OCI-LY1 (cell line): Measurements from ENCODE around the gene NPAT.
A peak's percentile ranks its signal among the peaks of the same experiment; 100 is the strongest.
"Not testable (repeated sequence)": the region's sequence is repeated elsewhere in the genome, so short reads cannot be mapped to it uniquely, and the experiment has no call there.

Experiments
- H2AFZ ChIP-seq: fragments of 200-600 bp; sonication (generic), shearing (Covaris generic); 2 replicates; pipeline ENCODE4 v1.6.0; 2014; ENCODE audit warnings: antibody characterized with exemption, mild to moderate bottlenecking, low read length
- H3F3A ChIP-seq: fragments of 200-600 bp; sonication (generic), shearing (Covaris generic); 2 replicates; pipeline ENCODE4 v1.6.0; 2014; ENCODE audit warnings: mild to moderate bottlenecking, antibody characterized with exemption, low read length, moderate library complexity; ENCODE audit not compliant: insufficient read depth
- H3K27ac ChIP-seq: fragments of 200-600 bp; sonication (generic); 2 replicates; pipeline ENCODE4 v1.5.1; 2014; ENCODE audit warnings: low read length, mixed run types, mild to moderate bottlenecking, low read depth; ENCODE audit not compliant: poor library complexity, severe bottlenecking
- H3K27me3 ChIP-seq: fragments of 200-600 bp; sonication (generic); 2 replicates; pipeline ENCODE4 v1.6.0; 2014; ENCODE audit warnings: antibody characterized with exemption, mild to moderate bottlenecking, low read length, moderate library complexity; ENCODE audit not compliant: insufficient read depth
- H3K36me3 ChIP-seq: fragments of 200-600 bp; sonication (generic); 2 replicates; pipeline ENCODE4 v1.6.1; 2014; ENCODE audit warnings: mild to moderate bottlenecking, antibody characterized with exemption, low read length, moderate library complexity, mixed read lengths; ENCODE audit not compliant: insufficient read depth
- H3K4me1 ChIP-seq: fragments of 200-600 bp; sonication (generic); 2 replicates; pipeline ENCODE4 v1.5.1; 2014; ENCODE audit warnings: mild to moderate bottlenecking, low read length, moderate library complexity; ENCODE audit not compliant: insufficient read depth, severe bottlenecking
- H3K4me2 ChIP-seq: fragments of 200-600 bp; sonication (generic), shearing (Covaris generic); 2 replicates; pipeline ENCODE4 v1.6.1; 2014; ENCODE audit warnings: low read length
- H3K4me3 ChIP-seq: fragments of 200-600 bp; sonication (generic); 2 replicates; pipeline ENCODE4 v1.5.1; 2014; ENCODE audit warnings: low read length, low read depth, mild to moderate bottlenecking, mixed read lengths; ENCODE audit not compliant: poor library complexity, severe bottlenecking
- H3K79me2 ChIP-seq: fragments of 200-600 bp; shearing (Covaris generic); 2 replicates; pipeline ENCODE4 v1.6.1; 2016; ENCODE audit warnings: mixed run types, low read length, mixed read lengths; ENCODE audit not compliant: insufficient read depth
- H3K9ac ChIP-seq: fragments of 200-600 bp; sonication (generic), shearing (Covaris generic); 2 replicates; pipeline ENCODE4 v1.6.1; 2014; ENCODE audit warnings: mild to moderate bottlenecking, low read length, mixed read lengths
- H3K9me2 ChIP-seq: fragments of 200-600 bp; sonication (generic), shearing (Covaris generic); 2 replicates; pipeline ENCODE4 v1.6.1; 2014; ENCODE audit warnings: low read depth, mild to moderate bottlenecking, low read length, mixed read lengths
- H3K9me3 ChIP-seq: fragments of 200-600 bp; shearing (Covaris generic); 2 replicates; pipeline ENCODE4 v1.6.1; 2014; ENCODE audit warnings: low read length, mixed read lengths
- H4K20me1 ChIP-seq: fragments of 200-600 bp; sonication (generic), shearing (Covaris generic); 2 replicates; pipeline ENCODE4 v1.6.0; 2016; ENCODE audit warnings: mild to moderate bottlenecking, low read length; ENCODE audit not compliant: insufficient read depth
- EZH2 ChIP-seq: fragments of 200-600 bp; sonication (generic), shearing (Covaris generic); IDR thresholded peaks from 2 replicates; pipeline ENCODE4 v1.8.0; 2017; ENCODE audit warnings: borderline replicate concordance, mixed run types, mild to moderate bottlenecking, antibody characterized with exemption, low read length, moderate library complexity, mixed read lengths
- TF ChIP-seq, protein P1 (sequence below): fragments of 200-600 bp; sonication (generic), shearing (Covaris generic); IDR thresholded peaks from 2 replicates; pipeline ENCODE4 v1.5.1; 2017; ENCODE audit warnings: mild to moderate bottlenecking, antibody characterized with exemption, low read length, moderate library complexity, mixed read lengths

NPAT gene

DNA sequence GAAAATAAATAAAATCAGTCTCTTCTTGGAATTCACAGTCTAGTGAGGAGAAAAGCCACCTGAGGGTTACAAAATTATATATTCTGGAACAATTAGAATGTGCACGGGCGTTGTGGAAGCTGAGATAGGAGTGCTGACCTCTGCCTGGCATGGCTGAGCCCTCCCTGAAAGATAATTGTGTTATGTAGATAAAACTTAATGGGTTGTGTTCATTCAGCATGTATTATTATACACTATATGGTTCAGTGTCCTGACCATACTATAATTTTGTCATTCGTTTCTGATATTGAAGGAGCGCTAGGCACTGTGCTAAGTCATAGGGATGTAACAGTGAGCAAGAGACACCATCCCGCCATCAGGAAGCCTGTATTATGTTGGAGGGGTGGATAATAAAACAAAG, 97.3 kb downstream of the NPAT start:
- Histone ChIP-seq H3K27me3 (no peaks in the 10 kb centered on the region), H3K9me2 (no peaks in the 10 kb centered on the region), H3F3A (no peaks in the 10 kb centered on the region), H3K36me3 (peaks cover 14% of the 10 kb centered on the region; the same call in 1 of the 2 replicates), H3K27ac (no peak overlapping the region), H4K20me1 (no peaks in the 10 kb centered on the region), H3K9me3 (no peaks in the 10 kb centered on the region), H3K4me1 (peaks cover 36% of the 10 kb centered on the region), H3K79me2 (peaks cover 27% of the 10 kb centered on the region), H3K9ac (no peak overlapping the region), H3K4me2 (no peak overlapping the region), H3K4me3 (no peak overlapping the region), H2AFZ (no peak overlapping the region)
- TF ChIP-seq EZH2, result no peak
- TF ChIP-seq, protein P1, sequence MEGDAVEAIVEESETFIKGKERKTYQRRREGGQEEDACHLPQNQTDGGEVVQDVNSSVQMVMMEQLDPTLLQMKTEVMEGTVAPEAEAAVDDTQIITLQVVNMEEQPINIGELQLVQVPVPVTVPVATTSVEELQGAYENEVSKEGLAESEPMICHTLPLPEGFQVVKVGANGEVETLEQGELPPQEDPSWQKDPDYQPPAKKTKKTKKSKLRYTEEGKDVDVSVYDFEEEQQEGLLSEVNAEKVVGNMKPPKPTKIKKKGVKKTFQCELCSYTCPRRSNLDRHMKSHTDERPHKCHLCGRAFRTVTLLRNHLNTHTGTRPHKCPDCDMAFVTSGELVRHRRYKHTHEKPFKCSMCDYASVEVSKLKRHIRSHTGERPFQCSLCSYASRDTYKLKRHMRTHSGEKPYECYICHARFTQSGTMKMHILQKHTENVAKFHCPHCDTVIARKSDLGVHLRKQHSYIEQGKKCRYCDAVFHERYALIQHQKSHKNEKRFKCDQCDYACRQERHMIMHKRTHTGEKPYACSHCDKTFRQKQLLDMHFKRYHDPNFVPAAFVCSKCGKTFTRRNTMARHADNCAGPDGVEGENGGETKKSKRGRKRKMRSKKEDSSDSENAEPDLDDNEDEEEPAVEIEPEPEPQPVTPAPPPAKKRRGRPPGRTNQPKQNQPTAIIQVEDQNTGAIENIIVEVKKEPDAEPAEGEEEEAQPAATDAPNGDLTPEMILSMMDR, result no peak

DNA sequence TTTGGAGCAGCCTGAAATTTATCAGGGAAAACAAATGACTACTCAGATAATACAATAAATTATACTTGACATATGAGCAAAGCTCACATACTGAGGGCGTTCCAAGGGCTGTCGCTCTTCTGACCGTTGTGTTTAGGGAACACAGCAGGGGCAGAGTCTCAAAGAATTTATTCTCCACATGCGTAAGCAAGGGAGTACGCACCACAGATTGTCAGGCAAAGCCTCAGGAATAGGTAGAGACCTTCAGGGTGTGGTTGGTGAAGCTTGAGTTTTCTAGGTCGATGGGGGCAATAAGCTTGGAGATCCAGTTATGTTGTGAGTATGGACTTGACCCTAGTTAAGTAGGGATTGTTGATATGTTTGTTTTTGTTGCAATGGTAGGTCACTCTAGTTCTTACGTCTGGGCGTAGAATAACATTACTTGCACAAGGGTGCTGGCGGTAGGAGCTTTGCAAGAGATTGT, 100.2 kb downstream of the NPAT start:
- H3K4me2 ChIP-seq, result peak overlapping the region; percentile 78
- H3K4me1 ChIP-seq, result peaks cover 36% of the 10 kb centered on the region
- no peaks in the 10 kb centered on the region for H3K36me3 ChIP-seq
- no peaks in the 10 kb centered on the region for H3K27me3 ChIP-seq
- H3K27ac ChIP-seq, result peak overlapping the region; percentile 44
- H4K20me1 ChIP-seq, result no peaks in the 10 kb centered on the region
- peak overlapping the region; percentile 80 for H3K4me3 ChIP-seq
- 0 out of 2 replicates have a peak overlapping the region, but pooled peaks have one; percentile 32 for H2AFZ ChIP-seq
- H3K79me2 ChIP-seq, result peaks cover 27% of the 10 kb centered on the region
- no peaks in the 10 kb centered on the region for H3F3A ChIP-seq
- H3K9ac ChIP-seq, result peak overlapping the region; percentile 84
- TF ChIP-seq, protein P1, result no peak
- TF ChIP-seq EZH2, result no peak
- H3K9me2 ChIP-seq, result no peaks in the 10 kb centered on the region
- H3K9me3 ChIP-seq, result no peaks in the 10 kb centered on the region

DNA sequence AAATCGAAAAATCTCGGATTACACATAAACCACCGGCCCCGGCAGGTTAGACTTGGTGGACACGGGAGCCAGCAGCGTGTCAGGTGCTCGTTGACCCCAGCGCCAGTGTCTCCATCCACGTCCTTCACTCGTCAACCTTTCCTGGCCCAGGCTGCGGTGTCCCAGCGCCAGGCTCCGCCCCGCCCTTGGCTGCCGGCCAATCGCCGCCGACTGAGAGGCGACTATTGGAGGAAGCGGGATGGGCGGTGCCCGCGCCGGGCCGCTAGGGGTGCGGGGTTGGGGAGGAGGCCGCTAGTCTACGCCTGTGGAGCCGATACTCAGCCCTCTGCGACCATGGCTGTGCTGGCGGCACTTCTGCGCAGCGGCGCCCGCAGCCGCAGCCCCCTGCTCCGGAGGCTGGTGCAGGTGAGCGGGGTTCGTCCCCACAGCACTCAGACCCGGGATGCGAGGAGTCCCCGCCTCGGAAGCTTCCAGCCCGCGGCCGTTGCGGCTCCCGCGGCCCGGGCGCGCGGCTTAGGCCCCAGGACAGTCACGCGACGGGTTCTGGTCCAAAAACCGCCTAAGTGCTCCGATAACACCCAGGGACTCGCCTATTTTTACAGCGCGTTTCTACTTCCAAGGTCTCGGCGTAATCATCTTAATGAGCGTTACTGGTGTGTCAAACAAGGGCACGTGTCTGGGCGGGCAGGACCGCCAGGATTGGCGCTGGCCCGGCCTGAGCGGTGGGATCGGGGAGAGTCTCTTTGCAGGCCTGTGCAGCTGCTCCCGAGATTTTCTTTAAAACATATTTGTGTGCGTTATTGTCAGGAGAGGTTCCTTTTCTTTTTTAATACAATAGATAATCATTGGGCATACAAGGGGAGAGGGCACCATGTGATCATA, 100.9 kb downstream of the NPAT start, which contains the start of gene ACAT1:
TSS of gene ACAT1 (plus strand) at position 294 of the 882 bp plus-strand sequence. CDS start at position 334, 40 bp downstream.
- no peaks in the 10 kb centered on the region for H4K20me1 ChIP-seq
- TF ChIP-seq EZH2, result no peak
- TF ChIP-seq, protein P1, result no peak
- 0 out of 2 replicates have a peak within 1 kb of the TSS, but pooled peaks have one; percentile 32 for H2AFZ ChIP-seq
- H3K9ac ChIP-seq, result peak within 1 kb of the TSS; percentile 84
- H3K79me2 ChIP-seq, result peaks cover 27% of the 10 kb centered on the region
- H3K36me3 ChIP-seq, result no peaks in the 10 kb centered on the region
- H3K9me3 ChIP-seq, result no peaks in the 10 kb centered on the region
- H3K9me2 ChIP-seq, result no peaks in the 10 kb centered on the region
- peaks cover 36% of the 10 kb centered on the region for H3K4me1 ChIP-seq
- no peaks in the 10 kb centered on the region for H3K27me3 ChIP-seq
- H3K27ac ChIP-seq, result peak within 1 kb of the TSS; percentile 44
- no peaks in the 10 kb centered on the region for H3F3A ChIP-seq
- peak within 1 kb of the TSS; percentile 78 for H3K4me2 ChIP-seq
- H3K4me3 ChIP-seq, result peak within 1 kb of the TSS; percentile 80

DNA sequence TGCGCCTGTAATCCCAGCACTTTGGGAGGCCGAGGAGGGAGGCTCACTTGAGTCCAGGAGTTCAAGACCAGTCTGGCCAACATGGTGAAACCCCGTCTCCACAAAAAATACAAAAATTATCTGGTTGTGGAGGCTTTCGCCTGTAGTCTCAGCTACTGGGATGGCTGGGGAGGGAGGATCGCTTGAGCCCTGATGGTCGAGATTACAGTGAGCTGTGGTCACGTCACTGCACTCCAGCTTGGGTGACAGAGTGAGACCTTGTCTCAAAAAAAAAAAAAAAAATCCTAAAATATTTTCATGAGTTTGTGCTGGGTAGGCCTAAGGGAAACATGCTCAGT, 101.5 kb downstream of the NPAT start:
- not testable (repeated sequence) for H3K9me2 ChIP-seq, H3K36me3 ChIP-seq, H3F3A ChIP-seq, H2AFZ ChIP-seq, H3K9me3 ChIP-seq, H3K27me3 ChIP-seq, H3K27ac ChIP-seq, H4K20me1 ChIP-seq
- Histone ChIP-seq H3K4me1 (peaks cover 36% of the 10 kb centered on the region), H3K4me3 (peak overlapping the region; percentile 80), H3K79me2 (peaks cover 27% of the 10 kb centered on the region), H3K4me2 (peak overlapping the region; percentile 78), H3K9ac (peak overlapping the region; percentile 84; the same call in 1 of the 2 replicates)
